ENCODE data around the gene NBPF3.
"Not testable (repeated sequence)": the region's sequence is repeated elsewhere in the genome, so short reads cannot be mapped to it uniquely, and the experiment has no call there.

The NBPF3 gene, protein sequence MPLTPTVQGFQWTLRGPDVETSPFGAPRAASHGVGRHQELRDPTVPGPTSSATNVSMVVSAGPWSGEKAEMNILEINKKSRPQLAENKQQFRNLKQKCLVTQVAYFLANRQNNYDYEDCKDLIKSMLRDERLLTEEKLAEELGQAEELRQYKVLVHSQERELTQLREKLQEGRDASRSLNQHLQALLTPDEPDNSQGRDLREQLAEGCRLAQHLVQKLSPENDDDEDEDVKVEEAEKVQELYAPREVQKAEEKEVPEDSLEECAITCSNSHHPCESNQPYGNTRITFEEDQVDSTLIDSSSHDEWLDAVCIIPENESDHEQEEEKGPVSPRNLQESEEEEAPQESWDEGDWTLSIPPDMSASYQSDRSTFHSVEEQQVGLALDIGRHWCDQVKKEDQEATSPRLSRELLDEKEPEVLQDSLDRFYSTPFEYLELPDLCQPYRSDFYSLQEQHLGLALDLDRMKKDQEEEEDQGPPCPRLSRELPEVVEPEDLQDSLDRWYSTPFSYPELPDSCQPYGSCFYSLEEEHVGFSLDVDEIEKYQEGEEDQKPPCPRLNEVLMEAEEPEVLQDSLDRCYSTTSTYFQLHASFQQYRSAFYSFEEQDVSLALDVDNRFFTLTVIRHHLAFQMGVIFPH

DNA sequence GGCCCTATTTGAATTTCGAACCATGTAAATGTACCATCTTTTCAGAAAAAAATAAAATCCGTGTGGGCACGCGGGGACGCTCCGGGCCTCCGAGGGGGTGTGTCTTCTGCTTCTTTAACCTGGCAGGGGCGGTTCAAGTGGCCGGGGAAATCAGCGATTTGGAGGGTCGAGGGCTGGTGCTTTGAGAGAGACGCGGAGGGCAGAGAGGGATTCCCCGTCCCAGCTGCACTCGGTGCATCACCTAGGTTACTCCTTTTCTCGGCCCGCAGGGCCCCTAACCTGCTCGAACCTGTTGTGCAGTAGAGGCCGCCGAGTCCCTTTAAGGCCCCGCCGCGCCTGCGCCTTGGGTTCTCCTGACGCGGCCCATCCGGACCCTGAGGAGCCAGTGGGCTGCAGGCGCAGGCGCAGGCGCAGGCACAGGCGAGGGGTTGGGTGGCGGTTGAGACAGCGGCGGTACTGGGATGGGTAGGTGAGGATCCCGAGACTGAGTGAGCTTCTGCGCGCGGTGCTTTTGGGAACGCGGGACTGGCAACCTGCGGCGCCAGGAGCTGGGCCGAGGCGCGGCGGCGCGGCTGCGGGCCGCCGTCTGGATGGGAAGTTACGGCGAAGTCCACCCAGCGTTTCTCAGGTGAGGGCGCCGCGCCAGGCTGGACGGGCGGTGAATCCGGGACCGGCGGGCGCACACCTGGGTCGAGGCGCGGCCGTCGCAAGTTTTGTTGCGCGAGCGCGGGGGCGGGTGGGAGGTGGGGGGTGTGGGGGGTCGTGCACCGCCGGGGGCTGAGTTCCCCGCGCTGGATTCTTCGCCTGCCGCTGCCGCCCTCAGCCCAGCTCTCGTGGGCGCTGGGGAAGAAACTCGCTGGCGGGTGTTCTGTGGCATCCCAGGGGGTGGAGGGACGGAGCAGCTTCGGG, at the start of gene NBPF3:
Gene NBPF3 (plus strand): TSS at position 417 of the 909 bp plus-strand sequence. CDS start 4,950 bp downstream, outside the sequence.
- DNase-seq = peak; percentile 70

DNA sequence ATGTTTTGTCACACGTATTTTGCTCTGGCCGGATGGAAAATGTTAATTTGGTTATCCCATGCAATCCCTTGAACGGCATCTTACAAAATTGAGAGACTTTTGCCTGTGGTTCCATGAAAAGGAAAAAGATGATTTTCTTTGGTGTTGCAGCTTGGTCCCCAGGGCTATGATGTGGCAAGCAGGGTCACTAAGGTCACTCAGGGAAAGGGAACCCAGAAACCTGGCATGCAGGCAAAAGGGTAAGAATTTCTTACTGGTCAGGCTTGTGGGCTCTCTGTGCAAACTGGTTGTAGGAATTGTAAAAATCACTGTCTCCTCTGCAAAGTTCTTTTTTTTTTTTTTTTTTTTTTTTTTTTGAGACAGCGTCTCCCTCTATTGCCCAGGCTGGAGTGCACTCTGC, 48.4 kb upstream of the NBPF3 start:
- no peak for DNase-seq

DNA sequence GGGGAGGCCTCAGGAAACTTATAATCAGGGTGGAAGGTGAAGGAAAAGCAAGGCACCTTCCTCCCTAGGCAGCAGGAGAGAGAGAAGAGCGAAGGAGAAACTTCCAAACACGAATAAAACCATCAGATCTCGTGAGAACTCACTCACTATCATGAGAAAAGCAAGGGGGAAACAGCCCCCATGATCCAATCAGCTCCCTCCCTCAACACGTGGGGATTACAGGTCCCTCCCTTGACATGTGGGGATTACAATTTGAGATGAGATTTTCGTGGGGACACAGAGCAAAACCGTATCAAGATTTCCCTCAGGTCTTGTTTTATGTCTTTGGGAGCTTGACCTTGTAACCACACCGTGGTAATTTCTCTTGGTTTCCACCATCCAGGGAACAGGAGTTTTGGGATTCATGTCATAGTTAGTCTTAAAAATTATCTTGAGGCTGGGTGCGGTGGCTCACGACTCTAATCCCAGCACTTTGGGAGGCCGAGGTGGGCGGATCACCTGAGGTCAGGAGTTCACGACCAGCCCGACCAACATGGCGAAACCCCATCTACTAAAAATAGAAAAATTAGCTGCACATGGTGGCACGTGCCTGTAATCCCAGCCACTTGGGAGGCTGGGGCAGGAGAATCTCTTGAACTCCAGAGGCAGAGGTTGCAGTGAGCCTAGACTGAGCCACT, 47.2 kb upstream of the NBPF3 start:
- no peak for DNase-seq

DNA sequence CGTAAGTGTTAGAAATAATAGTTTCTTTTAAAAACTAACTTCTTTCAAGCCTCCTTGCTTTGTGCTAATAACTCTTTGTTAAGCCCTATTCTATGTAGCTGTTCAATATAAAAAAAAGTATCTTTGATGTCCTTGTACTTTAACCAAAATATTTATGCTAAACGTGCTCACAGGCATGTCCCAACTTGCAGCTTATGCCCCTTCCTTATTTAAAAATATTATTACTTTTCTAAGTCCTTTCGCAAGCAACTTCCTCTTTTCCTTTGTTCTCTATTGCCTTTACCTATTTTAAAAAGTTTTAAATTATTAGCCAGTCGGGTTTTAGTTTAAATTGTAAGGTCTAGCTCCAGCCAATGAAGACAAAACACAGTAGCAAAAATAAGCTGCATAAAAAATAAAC, 43.4 kb upstream of the NBPF3 start:
- no peak for DNase-seq

DNA sequence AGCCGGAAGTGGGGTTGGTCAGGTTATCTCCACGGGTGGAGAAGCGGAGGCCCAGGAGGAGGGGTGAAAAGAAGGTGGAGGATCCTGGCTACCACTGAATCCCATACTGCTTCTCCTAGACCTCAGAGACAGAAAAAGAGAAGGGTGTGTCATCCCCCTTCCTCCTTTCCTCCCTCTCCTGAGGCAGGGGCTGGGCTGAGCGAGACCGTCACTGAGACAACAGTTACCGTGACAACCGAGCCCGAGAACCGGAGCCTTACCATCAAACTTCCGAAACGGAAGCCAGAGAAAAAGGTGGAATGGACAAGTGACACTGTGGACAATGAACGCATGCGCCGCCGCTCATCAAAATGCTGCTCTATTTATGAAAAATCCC, 42.1 kb upstream of the NBPF3 start:
- no peak for DNase-seq

DNA sequence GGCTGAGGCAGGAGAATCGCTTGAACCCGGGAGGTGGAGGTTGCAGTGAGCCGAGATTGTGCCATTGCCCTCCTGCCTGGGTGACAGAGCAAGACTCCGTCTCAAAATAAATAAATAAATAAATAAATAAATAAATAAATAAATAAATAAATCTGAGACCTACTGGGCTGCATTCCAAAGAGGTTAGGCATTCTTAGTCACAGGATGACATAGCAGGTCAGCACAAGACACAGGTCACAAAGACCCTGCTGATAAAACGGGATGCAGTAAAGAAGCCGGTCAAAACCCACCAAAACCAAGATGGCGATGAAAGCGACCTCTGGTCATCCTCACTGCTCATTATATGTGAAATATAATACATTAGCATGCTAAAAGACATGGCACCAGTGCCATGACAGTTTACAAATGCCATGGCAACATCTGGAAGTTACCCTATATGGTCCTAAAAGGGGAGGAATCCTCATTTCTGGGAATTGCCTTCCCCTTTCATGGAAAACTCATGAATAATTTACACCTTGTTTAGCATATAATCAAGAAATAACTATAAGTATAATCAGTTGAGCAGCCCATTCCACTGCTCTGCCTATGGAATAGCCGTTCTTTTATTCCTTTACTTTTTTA, 38.1 kb upstream of the NBPF3 start:
- DNase-seq = not testable (repeated sequence)

DNA sequence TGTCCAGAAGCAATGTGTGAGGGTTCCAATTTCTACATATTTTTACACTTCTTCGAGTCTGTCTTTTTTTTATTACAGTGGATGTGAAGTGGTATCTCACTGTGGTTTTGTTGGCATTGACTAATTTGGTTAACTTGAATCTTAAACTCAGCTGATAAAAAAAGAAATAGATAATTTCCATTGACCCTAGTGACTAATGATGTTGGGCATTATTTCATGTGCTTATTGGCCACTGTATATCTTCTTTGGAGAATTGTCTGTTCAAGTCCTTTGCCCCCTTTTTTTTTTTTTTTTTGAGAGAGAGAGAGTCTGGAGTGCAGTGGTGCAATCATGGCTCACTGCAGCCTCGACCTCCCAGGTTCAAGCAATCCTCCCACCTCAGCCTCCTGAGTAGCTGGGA, 33.3 kb upstream of the NBPF3 start:
- no peak for DNase-seq

DNA sequence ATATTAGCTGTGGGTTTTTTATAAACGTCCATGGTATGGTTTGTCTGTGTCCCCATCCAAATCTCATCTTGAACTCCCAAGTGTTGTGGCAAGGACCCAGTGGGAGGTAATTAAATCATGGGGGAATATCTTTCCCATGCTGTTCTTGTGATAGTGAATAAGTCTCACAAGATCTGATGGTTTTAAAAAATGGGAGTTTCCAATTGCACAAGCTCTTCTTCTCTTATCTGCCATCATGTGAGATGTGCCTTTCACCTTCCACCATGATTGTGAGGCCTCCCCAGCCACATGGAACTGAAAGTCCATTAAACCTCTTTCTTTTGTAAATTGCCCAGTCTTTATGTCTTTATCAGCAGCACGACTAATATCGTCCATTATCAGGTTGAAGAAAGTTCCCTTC, 30.0 kb upstream of the NBPF3 start:
- not testable (repeated sequence) for DNase-seq

DNA sequence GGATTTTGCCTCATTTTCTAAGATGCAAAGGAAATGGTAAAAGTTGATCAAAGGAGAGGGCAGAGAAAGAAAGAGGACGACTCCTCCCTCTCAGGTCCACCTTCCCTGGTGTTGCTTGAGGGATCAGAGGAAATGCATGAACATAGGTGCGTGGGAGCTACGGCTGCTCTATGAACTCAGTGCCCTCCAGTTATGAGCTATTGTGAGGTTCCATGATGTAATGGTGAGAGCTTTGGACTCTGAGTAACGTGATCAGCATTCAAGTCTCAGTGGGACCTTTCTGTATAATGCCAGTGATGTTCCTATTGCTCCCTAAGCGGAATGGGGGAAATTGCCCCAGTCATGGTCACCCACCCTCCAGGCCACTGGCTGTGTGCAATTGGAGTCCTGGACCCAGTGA, 25.9 kb upstream of the NBPF3 start:
- no peak for DNase-seq

DNA sequence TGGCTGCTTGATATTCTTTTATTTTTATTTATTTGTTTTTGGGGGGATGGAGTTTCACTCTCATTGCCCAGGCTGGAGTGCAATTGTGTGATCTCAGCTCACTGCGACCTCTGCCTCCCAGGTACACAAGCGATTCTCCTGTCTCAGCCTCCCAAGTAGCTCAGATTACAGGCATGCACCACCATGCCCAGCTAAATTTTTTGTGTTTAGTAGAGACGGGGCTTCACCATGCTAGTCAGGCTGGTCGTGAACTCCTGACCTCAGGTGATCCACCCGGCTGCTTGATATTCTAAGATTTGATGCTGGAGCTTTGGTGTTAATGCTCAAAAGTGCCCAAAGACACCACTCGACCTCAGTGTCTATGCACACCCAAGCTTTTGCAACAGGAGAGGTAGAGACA, 19.6 kb upstream of the NBPF3 start:
- not testable (repeated sequence) for DNase-seq

DNA sequence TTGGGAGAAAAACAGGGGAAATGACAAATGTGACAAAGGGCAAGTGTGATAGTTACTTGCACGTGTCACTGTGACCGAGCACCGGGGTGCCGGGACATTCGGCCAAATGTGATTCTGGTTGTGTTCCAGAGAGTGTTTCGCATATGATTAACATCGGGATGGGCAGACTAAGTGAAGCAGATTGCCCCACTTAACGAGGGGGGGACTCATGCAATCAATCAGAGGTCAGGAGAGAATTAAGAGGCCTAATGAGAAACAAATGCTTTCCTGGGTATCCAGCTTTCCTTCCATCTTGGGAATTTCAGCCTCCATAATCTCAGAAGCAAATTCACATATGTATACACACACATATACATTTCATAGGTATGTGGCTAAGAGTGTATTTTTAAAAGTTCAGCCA, 18.6 kb upstream of the NBPF3 start:
- not testable (repeated sequence) for DNase-seq

DNA sequence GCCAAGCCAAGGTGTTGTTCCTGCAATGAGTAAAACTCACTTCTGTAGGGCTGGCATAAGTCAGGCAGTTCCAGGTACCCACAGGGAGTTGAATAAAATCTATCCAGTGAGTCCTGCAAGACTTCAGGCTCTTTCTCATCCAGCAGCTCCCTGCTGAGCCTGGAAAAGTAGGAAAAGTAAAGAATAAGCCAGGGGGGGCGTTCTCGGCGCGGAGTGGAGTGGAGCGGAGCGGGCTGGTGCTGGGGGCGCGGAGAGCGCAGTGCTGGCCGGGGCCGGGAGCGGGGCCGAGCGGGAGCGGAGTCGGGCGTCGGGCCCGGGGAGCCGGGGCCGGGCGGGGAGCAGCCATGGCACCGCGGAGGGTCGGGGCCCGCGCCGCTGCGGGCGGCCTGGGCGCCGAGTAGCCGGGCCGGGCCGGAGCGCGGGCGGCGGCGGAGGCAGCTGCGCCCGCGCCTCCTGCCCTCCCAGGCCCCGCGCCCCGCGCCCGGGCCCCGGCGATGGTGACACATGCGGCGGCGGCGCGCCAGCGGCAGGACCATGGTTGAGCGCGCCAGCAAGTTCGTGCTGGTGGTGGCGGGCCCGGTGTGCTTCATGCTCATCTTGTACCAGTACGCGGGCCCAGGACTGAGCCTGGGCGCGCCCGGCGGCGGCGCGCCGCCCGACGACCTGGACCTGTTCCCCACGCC, 12.0 kb upstream of the NBPF3 start:
- not testable (repeated sequence) for DNase-seq

DNA sequence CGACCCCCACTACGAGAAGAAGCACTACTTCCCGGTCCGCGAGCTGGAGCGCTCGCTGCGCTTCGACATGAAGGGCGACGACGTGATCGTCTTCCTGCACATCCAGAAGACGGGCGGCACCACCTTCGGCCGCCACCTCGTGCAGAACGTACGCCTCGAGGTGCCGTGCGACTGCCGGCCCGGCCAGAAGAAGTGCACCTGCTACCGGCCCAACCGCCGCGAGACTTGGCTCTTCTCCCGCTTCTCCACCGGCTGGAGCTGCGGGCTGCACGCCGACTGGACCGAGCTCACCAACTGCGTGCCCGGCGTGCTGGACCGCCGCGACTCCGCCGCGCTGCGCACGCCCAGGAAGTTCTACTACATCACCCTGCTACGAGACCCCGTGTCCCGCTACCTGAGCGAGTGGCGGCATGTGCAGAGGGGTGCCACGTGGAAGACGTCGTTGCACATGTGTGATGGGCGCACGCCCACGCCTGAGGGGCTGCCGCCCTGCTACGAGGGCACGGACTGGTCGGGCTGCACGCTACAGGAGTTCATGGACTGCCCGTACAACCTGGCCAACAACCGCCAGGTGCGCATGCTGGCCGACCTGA, 11.4 kb upstream of the NBPF3 start:
- not testable (repeated sequence) for DNase-seq

DNA sequence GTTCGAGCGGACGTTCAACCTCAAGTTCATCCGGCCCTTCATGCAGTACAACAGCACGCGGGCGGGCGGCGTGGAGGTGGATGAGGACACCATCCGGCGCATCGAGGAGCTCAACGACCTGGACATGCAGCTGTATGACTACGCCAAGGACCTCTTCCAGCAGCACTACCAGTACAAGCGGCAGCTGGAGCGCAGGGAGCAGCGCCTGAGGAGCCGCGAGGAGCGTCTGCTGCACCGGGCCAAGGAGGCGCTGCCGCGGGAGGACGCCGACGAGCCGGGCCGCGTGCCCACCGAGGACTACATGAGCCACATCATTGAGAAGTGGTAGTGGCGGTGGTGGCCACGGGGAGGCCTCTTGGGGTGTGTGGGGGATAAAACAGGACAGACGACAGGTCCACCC, 10.7 kb upstream of the NBPF3 start:
- DNase-seq = not testable (repeated sequence)

DNA sequence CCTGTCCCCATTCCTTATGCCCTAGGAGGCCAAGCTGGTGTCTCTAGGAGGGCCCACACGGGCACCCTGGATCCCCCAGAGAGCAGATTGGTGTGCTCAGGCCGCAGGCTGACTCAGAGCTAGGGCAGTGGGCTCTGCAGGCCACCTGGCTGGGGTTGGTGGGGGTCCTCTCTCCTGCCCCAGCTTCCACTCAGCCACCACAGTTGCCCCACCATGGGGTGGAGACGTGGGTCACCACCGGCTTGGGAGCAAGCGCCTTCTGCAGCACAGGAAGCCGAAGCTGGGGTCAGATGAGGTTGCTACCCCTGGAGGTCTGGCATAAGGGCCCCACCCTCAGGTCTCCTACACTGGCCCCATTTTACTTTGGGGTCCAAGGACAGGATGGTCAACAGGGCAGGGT, 9.1 kb upstream of the NBPF3 start:
- not testable (repeated sequence) for DNase-seq

DNA sequence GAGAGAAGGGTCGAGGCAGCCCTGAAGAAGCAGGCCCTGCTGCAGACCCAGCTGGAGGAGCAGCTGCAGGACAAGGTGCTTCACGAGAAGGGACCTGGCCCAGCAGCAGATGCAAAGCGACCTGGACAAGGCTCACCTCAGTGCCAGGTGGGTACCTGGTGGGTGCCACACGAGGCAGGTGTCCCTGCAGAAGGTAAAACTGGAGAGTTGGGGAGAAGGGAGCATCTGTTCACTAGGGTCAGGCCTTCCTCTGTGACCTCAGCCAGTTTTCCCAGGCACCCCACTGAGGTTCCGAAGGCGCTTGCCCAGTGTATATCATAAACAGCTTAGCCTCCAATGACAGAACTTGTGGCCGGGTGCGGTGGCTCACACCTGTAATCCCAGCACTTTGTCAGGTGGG, 5.5 kb upstream of the NBPF3 start:
- no peak for DNase-seq

DNA sequence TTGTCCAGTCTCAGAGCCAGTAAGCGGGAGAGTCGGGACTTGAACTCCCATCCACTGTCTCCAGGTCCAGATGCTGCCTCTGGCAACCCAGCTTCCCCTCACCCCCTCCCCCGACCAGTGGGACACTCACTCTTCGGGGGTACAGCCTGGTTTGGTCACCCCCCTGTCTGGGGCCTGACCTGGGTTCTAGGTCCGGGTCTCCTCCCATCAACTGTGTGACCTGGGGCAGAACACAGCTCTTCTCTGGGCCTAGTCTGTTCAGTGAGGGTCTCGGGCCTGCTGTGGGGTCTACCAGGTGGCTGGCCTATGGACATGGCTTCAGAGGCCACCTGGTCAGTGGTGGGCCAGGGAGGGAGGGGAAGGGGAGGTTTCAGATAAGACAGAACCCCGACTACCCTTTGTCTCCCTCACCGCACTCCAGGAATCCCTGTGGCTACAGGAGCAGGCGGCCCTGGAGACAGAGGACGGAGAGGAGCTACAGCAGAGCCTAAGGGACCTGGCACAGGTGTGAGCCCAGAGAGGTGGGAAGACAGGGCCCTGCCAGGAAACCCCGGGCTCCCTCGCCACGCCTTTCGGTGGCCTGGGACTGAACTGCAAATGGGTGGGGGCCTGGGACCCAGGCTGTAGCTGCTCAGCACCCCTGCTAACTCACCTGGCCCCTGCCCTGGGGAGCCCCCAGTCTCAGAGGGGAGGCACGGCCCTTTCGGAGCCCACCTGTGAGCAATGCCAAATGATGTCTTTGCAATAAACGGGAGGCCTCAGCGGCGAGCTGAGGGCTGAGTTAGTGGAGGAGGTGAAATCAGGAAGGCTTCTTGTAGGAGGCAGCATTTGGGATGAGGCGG, 4.1 kb upstream of the NBPF3 start:
- DNase-seq = no peak

DNA sequence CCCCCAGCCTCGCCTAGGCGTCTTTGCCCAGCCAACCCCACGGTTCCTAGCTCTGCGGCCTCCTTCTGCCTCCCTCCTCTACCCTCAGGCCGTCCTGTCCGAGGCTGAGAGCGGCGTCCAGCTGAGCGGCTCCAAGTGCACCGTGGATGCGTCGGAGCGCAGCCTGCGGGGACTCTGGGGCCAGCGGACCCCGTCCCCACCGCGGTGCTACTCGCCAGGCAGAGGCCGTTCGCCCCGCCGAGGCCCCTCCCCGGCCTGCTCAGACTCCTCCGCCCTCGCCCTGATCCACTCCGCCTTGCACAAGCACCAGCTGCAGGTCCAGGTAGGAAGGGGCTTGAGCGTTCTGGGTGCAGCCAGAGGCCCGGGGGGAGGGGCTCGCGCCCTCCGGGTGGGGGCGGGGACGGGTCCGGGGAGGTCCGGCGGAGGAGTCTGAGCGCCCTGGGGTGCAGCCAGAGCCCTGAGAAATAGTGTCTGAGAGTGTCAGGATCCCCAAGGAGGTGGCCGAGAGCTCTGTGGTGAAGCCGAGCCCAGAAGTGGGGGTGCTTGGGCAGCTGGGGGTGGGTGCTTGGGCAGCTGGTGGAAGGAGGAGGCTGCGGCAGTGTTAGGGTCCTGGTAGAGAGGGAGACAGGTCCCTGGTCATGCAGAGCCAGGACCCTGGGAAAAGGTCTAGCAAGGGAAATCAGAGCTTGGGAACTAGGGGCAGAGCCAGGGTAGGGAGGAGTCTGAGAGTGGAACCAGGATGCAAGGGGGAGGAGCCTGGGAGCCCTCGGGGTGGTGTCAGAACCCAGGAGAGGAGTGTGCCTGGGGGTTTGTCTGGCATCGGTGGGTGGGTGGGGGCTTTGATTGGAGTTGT, 3.2 kb upstream of the NBPF3 start:
- no peak for DNase-seq

DNA sequence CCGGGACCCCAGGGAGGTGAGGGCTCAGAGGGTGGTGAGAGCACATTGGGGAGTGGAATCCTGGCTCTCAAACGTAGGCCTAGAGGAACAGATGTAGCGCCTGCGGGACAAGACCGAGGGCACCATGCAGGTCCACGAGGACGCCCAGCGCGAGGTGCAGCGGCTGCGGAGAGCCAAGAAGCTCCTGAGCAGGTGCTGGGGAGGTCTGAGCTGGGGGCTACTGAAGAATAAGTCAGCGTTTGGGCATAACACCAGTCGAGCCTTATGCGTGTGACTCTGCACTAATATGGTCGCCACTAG, 2.6 kb upstream of the NBPF3 start:
- no peak for DNase-seq
